GM21360 (cell line): Measurements from ENCODE around the gene PXT1.

Experiments
- ATAC-seq: cut with Tn5 transposase; IDR thresholded peaks from one replicate; pipeline ENCODE4 v1.9.1; 2021; ENCODE audit warnings: mild to moderate bottlenecking, moderate library complexity; ENCODE audit not compliant: unreplicated experiment

The PXT1 gene

GRCh38 chr6:36392621-36393020 is 50.0 kb downstream of the PXT1 start:
- ATAC-seq: no peak

GRCh38 chr6:36389353-36389752 is 53.3 kb downstream of the PXT1 start:
- ATAC-seq: no peak

GRCh38 chr6:36387440-36388303 is 55.0 kb downstream of the PXT1 start, which contains the start of gene ETV7:
Gene ETV7 (minus strand): TSS chr6:36387669. CDS start chr6:36387541, 128 bp downstream.
- ATAC-seq: no peak

DNA sequence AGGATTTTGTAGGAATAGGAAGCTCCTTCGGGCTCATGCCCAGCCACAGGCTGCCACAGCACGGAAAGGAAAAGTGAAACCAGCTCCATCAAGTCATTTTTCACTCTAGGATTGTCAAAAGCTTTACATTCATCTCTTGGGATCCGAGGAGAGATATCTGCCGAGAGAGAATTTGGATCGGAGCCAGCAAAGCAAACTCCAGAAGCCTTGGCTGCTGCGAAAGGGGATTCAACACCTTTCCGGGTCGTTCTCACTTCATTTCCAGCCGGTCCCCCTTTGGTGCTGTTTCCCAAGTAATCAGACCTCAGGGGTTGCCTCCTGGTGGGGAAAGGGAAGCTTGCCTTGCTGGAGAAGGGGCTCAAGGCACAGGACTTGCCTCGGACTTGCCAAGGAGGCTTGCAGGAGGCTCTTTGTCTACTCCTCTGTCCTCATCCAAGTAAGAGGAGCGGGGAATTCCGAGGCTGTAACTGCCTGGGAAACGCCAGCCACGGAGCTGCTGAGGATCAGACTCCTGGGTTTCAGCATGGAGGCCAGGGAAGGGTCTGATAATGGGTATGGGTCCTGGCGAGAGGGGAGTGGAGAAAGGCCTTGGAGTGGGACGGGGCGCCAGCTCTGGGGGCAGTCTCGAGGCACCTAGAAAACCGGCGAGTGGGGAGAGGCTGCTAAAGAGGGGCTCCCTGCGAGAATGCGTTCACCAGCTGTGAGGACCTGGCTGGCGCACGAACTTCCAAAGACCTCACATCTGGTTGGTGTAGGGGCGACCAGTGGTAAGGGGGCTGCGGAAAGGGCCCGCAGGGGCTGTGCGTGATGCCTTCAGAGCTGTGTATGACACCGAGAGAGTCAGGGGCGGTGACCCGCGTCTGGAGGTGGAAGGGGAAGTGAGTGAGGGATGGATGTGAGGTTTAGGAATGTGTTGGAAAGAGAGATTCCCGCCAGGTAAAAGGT is 55.9 kb downstream of the PXT1 start:
- no peak for ATAC-seq

GRCh38 chr6:36384095-36384494 is 58.6 kb downstream of the PXT1 start:
- no peak for ATAC-seq

GRCh38 chr6:36383606-36384005 is 59.0 kb downstream of the PXT1 start:
- no peak for ATAC-seq

- no peak for ATAC-seq
These were observed 59.7 kb downstream of the PXT1 start for GRCh38 chr6:36382976-36383375.

DNA sequence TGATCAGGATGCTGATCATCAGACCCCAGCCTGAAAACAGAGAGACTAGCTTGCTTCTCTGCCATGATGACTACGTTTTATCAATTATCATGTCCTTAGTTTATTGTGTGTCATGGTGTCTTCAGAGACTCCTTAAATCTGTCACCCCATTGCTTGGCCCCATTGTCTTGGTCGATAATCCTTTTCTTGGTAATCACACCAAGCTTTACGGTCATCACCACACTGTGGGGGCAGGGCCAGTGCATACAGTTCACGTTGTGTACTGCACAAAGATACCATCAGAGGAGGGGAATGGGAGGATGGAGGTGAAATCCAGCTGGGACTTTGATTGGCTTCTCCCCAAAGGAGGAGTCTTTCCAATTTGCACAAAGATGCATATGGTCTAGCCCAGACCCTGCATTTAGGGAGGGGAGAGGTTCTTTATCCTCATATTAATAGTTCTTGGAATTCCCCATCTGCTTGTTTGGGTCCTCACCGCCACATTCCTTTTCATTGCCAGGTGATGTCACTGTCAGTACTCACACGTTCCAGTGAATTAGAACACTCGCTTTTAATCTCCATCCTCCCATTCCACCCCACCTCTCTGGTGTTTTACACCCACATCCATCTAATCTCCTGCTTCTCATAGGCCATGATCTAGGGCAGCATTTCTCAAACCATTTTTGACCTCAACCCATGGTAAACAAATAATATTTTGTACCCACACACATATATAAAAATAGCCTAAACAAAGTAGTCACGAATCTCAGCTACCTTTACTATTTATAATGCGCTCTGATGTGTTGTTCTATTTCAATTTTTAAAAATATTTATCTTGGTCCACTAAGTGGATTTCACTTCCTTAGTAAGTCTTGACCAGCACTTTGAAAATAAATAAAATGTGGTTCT is 60.9 kb downstream of the PXT1 start:
- ATAC-seq: no peak

DNA sequence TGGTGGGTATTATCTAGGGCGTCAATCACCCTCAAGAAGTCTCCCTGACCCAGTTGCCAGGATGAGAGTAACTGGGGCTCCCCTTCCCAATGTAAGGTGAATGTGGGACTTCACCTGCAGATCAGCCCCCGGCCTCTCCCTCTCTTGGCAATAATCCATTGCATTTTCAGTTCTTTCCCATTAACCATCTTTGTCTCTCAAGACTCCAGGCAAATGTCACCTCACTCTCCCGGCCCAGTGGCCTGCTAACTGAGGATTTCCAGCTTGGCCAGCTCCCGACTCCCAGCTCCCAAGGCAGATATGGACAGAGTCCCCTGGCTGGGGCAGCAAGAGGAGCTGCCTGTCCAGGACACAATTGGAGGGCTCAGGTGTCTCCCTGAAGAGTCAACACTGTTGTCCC is 62.5 kb downstream of the PXT1 start:
- ATAC-seq: no peak

DNA sequence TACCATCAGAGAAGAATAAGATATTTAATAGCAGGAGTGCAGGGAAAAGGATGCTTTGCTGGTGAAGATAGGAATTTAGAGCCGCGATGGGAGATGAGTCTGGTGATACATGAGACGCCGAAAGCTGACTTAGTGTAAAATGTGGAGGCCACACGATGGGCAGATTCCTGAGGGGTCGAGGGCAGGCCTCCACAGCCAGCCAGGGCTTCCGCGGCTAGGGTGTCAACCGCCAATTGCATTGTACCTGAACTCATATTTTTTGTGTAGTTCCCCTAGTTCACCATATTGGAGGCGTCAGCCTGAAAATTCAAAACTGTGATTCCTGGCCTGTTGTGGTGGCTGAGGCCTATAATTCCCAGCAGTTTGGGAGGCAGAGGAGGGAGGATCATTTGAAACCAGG is 63.7 kb downstream of the PXT1 start:
- ATAC-seq: no peak

GRCh38 chr6:36378243-36378920 is 64.3 kb downstream of the PXT1 start:
- no peak for ATAC-seq

DNA sequence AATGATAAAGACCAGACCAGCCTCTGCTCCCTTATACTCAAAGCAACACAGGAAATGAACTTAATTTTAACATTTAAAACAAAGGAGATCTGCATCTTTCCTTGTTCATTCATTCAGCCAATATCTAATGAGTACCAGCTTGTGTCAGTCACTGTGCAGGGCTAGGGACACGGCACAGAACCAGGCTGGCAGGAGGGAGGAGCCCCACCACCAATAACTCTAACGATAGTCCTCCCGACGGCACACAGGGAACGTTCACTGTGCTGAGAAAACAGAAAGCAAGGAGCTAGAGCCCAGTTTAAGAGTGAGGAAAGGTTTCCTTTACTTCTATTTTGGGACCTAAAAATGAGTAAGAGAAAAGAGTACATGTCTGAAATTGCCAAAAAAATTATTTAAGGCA is 65.1 kb downstream of the PXT1 start:
- ATAC-seq: no peak

DNA sequence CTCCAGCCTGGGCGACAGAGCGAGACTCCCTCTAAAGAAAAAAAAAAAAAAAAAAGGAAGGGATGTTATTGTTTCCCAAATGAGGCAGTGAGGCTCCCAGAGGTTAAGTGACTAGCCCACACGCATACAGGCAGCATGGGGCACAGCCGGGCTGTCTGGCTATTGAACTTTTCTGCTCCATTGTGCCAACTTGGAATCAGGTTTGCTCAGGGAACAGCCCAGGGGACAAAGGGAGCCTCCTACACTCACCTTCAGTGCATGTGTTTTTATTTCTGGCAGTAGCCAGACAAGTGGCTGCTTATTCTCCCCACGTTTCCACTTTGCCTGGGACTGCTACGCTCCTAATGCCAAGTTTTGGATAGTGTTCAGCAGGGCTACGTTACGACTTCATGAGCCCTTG is 65.9 kb downstream of the PXT1 start:
- ATAC-seq: no peak

DNA sequence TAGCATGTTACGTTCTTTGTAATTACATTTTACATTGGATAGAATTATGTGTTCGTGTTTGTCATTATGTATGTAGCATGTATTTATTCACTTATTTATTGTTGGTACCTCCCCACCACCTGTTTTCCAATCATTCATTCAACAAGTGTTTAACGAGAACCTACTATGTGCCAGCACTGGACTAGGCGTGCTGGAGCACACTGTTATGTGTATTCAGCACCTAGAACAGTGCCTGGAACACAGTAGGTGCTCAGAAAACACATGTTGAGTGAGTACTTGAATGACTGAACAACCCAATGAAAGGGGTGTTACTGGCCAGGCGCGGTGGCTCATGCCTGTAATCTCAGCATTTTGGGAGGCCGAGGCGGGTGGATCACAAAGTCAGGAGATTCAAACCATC is 66.5 kb downstream of the PXT1 start:
- ATAC-seq: no peak

- no peak for ATAC-seq
These were observed 67.0 kb downstream of the PXT1 start for GRCh38 chr6:36375644-36376155.

GRCh38 chr6:36374972-36375371 is 67.7 kb downstream of the PXT1 start:
- no peak for ATAC-seq

GRCh38 chr6:36374194-36374593 is 68.5 kb downstream of the PXT1 start:
- ATAC-seq: no peak

- no peak for ATAC-seq
These were observed 69.2 kb downstream of the PXT1 start for GRCh38 chr6:36373368-36374019.

GRCh38 chr6:36372088-36372487 is 70.6 kb downstream of the PXT1 start:
- no peak for ATAC-seq
